ENCODE measurements around the gene EML1. TPM values are rescaled to one million over a fixed set of nuclear protein-coding genes. Genes with fewer than 3 reads are reported as not detected.

The EML1 gene
- total RNA-seq, 2 experiments from 2014 or later: not detected

DNA sequence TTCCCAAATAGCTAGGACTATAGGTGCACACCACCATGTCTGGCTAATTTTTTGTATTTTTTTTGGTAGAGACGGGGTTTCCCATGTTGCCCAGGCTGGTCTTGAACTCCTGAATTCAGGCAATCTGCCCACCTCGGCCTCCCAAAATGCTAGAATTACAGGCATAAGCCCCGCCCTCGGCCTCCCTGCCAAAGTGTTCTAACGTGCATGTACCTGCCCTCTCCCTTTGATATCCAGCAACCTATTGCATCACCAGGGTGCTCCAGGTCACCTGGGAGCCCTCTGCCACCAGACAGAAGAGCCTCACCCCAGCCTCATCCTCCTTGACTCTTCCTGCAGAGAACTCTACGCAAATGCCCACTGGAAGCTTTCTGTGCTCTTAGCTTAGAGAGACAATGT lies 2.2 kb upstream of the EML1 start:
- DNase-seq (ENCODE audit: low spot score): no peak
- POLR2A ChIA-PET: interaction anchor here (0.6 kb wide), 1 partner anchor 202 kb away, joined by 3 read pairs; no protein-coding TSS in a partner anchor
- Histone ChIP-seq H3K4me3 (ENCODE audit: low read depth, low read length, poor library complexity, severe bottlenecking) (no peak overlapping the region), H4K20me1 (ENCODE audit: insufficient read depth, low read length) (no peaks in the 10 kb centered on the region), H3K79me2 (ENCODE audit: insufficient read depth, low read depth, low read length) (no peaks in the 10 kb centered on the region), H3K27ac (ENCODE audit: low read depth, low read length, poor library complexity, severe bottlenecking) (no peak overlapping the region), H3K36me3 (ENCODE audit: insufficient read depth, low read length) (no peaks in the 10 kb centered on the region), H3K4me1 (ENCODE audit: insufficient read depth, low read length, poor library complexity, severe bottlenecking) (peaks cover 3% of the 10 kb centered on the region), H3K4me2 (ENCODE audit: low read length) (no peak overlapping the region), H2AFZ (ENCODE audit: low read length) (no peak overlapping the region), H3K9me2 (ENCODE audit: insufficient read depth, low read length) (no peaks in the 10 kb centered on the region), H3K9me3 (ENCODE audit: low read length) (no peaks in the 10 kb centered on the region)
- CTCF ChIA-PET (ENCODE audit: unreplicated experiment): no interaction called here
- no peak for TF ChIP-seq EZH2phosphoT487 (IDR thresholded peaks at IDR 0.05; ENCODE audit: borderline replicate concordance, low read depth, low read length)
- TF ChIP-seq, protein P1, sequence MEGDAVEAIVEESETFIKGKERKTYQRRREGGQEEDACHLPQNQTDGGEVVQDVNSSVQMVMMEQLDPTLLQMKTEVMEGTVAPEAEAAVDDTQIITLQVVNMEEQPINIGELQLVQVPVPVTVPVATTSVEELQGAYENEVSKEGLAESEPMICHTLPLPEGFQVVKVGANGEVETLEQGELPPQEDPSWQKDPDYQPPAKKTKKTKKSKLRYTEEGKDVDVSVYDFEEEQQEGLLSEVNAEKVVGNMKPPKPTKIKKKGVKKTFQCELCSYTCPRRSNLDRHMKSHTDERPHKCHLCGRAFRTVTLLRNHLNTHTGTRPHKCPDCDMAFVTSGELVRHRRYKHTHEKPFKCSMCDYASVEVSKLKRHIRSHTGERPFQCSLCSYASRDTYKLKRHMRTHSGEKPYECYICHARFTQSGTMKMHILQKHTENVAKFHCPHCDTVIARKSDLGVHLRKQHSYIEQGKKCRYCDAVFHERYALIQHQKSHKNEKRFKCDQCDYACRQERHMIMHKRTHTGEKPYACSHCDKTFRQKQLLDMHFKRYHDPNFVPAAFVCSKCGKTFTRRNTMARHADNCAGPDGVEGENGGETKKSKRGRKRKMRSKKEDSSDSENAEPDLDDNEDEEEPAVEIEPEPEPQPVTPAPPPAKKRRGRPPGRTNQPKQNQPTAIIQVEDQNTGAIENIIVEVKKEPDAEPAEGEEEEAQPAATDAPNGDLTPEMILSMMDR (conservative IDR thresholded peaks at IDR 0.05; ENCODE audit: low read length): no peak
- BruUV-seq (replicated peaks): no TSS peak
- intact Hi-C loops (cut with micrococcal nuclease; ENCODE audit: unreplicated experiment): loop anchor here (5.0 kb wide), 1 partner anchor 104 kb away; no protein-coding TSS in a partner anchor

DNA sequence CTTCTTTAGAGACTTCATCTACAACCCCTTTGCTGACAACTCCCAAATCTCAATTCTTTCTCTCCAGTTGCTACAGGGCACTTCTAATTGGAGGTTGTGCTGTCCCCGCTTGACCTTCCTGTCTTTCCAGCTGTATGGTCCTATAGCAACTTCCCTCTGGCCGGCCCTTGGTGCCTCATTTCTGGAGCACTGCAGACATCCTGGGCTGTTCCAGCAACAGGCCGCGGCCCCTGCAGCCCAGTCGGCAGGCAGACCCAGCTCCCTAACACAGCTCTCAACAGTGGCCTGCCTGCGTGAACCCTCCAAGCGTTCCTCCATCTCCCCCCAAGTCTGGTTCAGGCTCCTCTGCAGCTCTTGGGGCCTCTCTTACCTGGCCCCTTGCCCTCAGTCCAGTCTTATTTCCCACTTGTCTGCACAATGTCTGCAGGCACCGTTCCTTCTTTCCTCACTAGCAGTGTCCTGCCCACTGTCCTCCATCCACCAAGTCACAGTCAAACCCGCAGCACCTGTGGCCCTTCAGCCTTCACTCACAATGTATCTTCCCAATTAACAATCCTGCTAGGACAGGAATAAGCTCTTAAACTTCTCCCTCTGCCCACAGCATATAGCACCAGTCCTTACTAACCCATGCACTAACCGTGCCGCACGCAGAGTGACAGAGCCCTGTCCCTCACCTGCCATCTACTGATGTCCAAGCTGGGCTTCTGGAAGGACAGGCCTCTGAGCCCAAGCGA lies 1.6 kb upstream of the EML1 start:
- BruUV-seq (replicated peaks): no TSS peak

More for the DNA sequence above, 1.6 kb upstream of the EML1 start:
- TF ChIP-seq, protein P1 (conservative IDR thresholded peaks at IDR 0.05; ENCODE audit: low read length): no peak
- TF ChIP-seq EZH2phosphoT487 (IDR thresholded peaks at IDR 0.05; ENCODE audit: borderline replicate concordance, low read depth, low read length): no peak
- Histone ChIP-seq H3K4me3 (ENCODE audit: low read depth, low read length, poor library complexity, severe bottlenecking) (no peak overlapping the region), H4K20me1 (ENCODE audit: insufficient read depth, low read length) (no peaks in the 10 kb centered on the region), H3K9me2 (ENCODE audit: insufficient read depth, low read length) (no peaks in the 10 kb centered on the region), H3K9me3 (ENCODE audit: low read length) (no peaks in the 10 kb centered on the region), H3K4me2 (ENCODE audit: low read length) (no peak overlapping the region), H3K4me1 (ENCODE audit: insufficient read depth, low read length, poor library complexity, severe bottlenecking) (peaks cover 3% of the 10 kb centered on the region), H2AFZ (ENCODE audit: low read length) (no peak overlapping the region), H3K36me3 (ENCODE audit: insufficient read depth, low read length) (no peaks in the 10 kb centered on the region), H3K27ac (ENCODE audit: low read depth, low read length, poor library complexity, severe bottlenecking) (no peak overlapping the region), H3K79me2 (ENCODE audit: insufficient read depth, low read depth, low read length) (no peaks in the 10 kb centered on the region)
- ChIA-PET POLR2A (interaction anchor here (0.6 kb wide), 1 partner anchor 201 kb away, joined by 3 read pairs; no protein-coding TSS in a partner anchor), CTCF (ENCODE audit: unreplicated experiment) (no interaction called here)
- DNase-seq (ENCODE audit: low spot score): no peak
- intact Hi-C loops (cut with micrococcal nuclease; ENCODE audit: unreplicated experiment): loop anchor here (5.0 kb wide), 1 partner anchor 104 kb away; no protein-coding TSS in a partner anchor
